MCF 10A (cell line): ENCODE measurements around the gene SLC47A1. TPM values are rescaled to one million over a fixed set of nuclear protein-coding genes. Genes with fewer than 3 reads are reported as not detected.

ENCODE experiments used
- BruUV-seq: library from RNA; stranded (reverse); fragments of 400-500 nt; replicated peaks from 2 replicates; lab custom pipeline; 2021; lab: Mats Ljungman, UMichigan
- CTCF ChIA-PET: fragments of 300-600 bp; sonication (Branson Sonifier 250); formaldehyde crosslinking; extraction: SDS; loops from one replicate; lab custom pipeline; 2021; ENCODE audit warnings: antibody characterized with exemption, inconsistent platforms; lab: Yijun Ruan, JAX
- POLR2A ChIA-PET: fragments of 300-600, 350-650 bp; sonication (Branson Sonifier 250); formaldehyde crosslinking; extraction: SDS; loops from one replicate; lab custom pipeline; 2020; ENCODE audit warnings: antibody characterized with exemption, inconsistent platforms; lab: Yijun Ruan, JAX
- DNase-seq: peaks from one replicate; pipeline ENCODE4 v3.0.0-alpha.2; 2018; ENCODE audit not compliant: unreplicated experiment
- H3K27ac Mint-ChIP-seq: one replicate; pipeline ENCODE4 v1.8.0; 2022; ENCODE audit warnings: mild to moderate bottlenecking, low read depth, mixed read lengths; ENCODE audit not compliant: unreplicated experiment
- H3K27me3 Mint-ChIP-seq: one replicate; pipeline ENCODE4 v1.8.0; 2022; ENCODE audit warnings: mixed read lengths; ENCODE audit not compliant: insufficient read depth, unreplicated experiment
- H3K36me3 Mint-ChIP-seq: one replicate; pipeline ENCODE4 v1.8.0; 2022; ENCODE audit warnings: mild to moderate bottlenecking, moderate library complexity, mixed read lengths; ENCODE audit not compliant: insufficient read depth, unreplicated experiment
- H3K4me1 Mint-ChIP-seq: one replicate; pipeline ENCODE4 v1.8.0; 2022; ENCODE audit warnings: mixed read lengths; ENCODE audit not compliant: insufficient read depth, unreplicated experiment
- H3K4me3 Mint-ChIP-seq: one replicate; pipeline ENCODE4 v1.8.0; 2022; ENCODE audit warnings: mild to moderate bottlenecking, moderate library complexity, mixed read lengths; ENCODE audit not compliant: unreplicated experiment
- H3K9me3 Mint-ChIP-seq: one replicate; pipeline ENCODE4 v1.8.0; 2022; ENCODE audit warnings: mixed read lengths; ENCODE audit not compliant: unreplicated experiment
- intact Hi-C: fragments of 100-400 bp; cut with micrococcal nuclease; formaldehyde crosslinking; loops from 2 replicates; pipeline ENCODE4 v1.14.1; 2022
- total RNA-seq: library from RNA; stranded (reverse); gene quantifications from 2 replicates; pipeline ENCODE4 v1.2.3, GENCODE V29; 2022
- TF ChIP-seq, protein P1 (sequence below): fragments of 200-600 bp; IDR thresholded peaks from one replicate; pipeline ENCODE4 v1.8.0; 2022; ENCODE audit warnings: antibody characterized with exemption, mild to moderate bottlenecking; ENCODE audit not compliant: unreplicated experiment

Gene SLC47A1
- total RNA-seq, 1 experiment from 2014 or later, result 1.1 TPM

DNA sequence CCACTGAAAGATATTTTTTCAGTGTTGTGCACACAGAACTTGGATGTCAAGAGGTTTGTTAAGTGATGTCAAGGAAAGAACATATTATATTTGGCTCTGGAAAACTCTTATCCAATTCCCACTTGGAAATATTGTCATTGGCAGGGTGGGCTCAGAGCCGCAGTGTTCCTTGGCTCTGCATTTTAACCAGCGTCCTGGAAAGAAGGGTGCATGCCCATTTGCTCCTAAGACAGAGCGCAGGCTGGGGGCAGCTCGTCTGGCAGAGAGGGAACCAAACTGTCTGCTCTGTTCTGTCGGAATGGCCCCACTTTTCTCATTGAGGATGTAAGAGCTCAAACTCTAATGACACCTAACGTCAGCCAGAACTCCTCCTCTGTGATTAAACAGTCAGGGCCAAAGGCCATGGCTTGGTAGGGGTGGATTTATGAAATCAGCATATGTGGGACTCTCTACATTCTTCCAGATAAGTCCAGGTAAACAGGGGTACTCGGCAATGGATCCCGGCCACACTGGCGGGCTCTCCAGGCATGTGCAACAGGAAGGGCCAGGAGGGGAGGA is 18.0 kb downstream of the SLC47A1 start:
- no TSS peak for BruUV-seq
- intact Hi-C loops, result no loop called here
- DNase-seq, result no peak
- H3K9me3 Mint-ChIP-seq, result no peaks in the 10 kb centered on the region
- no peaks in the 10 kb centered on the region for H3K4me1 Mint-ChIP-seq
- ChIA-PET POLR2A (no interaction called here), CTCF (interaction anchor here (0.5 kb wide), 1 partner anchor 71 kb away, joined by 3 read pairs; no protein-coding TSS in a partner anchor)
- H3K27ac Mint-ChIP-seq, result no peak overlapping the region
- no peaks in the 10 kb centered on the region for H3K36me3 Mint-ChIP-seq
- no peak overlapping the region for H3K4me3 Mint-ChIP-seq
- TF ChIP-seq, protein P1, sequence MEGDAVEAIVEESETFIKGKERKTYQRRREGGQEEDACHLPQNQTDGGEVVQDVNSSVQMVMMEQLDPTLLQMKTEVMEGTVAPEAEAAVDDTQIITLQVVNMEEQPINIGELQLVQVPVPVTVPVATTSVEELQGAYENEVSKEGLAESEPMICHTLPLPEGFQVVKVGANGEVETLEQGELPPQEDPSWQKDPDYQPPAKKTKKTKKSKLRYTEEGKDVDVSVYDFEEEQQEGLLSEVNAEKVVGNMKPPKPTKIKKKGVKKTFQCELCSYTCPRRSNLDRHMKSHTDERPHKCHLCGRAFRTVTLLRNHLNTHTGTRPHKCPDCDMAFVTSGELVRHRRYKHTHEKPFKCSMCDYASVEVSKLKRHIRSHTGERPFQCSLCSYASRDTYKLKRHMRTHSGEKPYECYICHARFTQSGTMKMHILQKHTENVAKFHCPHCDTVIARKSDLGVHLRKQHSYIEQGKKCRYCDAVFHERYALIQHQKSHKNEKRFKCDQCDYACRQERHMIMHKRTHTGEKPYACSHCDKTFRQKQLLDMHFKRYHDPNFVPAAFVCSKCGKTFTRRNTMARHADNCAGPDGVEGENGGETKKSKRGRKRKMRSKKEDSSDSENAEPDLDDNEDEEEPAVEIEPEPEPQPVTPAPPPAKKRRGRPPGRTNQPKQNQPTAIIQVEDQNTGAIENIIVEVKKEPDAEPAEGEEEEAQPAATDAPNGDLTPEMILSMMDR, result no peak
- H3K27me3 Mint-ChIP-seq, result peaks cover 20% of the 10 kb centered on the region

DNA sequence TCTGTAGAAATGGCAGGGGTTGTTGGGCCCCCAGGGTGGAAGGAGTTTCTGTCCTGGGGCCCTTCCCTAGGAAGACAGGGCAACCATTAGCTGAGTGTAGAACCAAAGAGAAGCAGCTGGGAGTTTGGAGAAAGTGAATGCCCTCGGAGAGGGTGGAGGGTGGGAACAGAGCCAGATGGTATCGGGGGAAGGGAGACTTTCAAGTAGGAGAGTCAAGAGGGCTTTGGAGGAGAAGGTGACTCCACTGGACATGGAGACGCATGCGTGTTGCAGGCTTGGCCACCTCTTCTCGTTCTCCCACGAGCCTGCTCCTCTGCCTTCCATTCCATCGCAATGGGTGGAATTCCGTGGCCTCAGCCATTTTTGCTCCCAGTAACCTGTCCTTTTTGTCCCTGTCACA is 19.4 kb downstream of the SLC47A1 start:
- no TSS peak for BruUV-seq
- ChIA-PET CTCF (no interaction called here), POLR2A (no interaction called here)
- Mint-ChIP-seq H3K27ac (no peak overlapping the region), H3K36me3 (no peaks in the 10 kb centered on the region), H3K4me3 (no peak overlapping the region), H3K4me1 (no peaks in the 10 kb centered on the region), H3K27me3 (peaks cover 20% of the 10 kb centered on the region), H3K9me3 (no peaks in the 10 kb centered on the region)
- intact Hi-C loops, result no loop called here
- TF ChIP-seq, protein P1, result no peak
- no peak for DNase-seq

DNA sequence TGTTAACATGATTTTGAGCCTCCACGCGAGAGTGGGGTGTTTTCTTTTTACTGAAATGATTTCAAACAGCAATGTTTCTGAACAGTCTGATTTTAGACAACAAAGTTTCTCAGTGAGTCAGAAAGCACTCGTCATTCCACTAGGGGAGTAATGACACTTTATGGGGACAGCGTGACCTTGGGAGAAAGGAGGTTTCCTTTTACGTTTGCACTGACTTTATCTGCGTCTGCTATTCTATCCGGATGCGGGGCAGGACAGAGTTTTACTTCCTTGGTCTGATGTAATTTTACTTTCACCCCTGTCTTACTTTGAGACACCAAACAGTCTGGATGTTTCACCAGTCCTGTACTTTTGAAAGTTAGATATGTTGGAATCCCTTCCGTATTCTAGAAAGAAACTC is 20.7 kb downstream of the SLC47A1 start:
- Mint-ChIP-seq H3K36me3 (no peaks in the 10 kb centered on the region), H3K9me3 (no peaks in the 10 kb centered on the region), H3K27me3 (peaks cover 20% of the 10 kb centered on the region), H3K27ac (no peak overlapping the region), H3K4me1 (no peaks in the 10 kb centered on the region), H3K4me3 (no peak overlapping the region)
- no peak for DNase-seq
- TF ChIP-seq, protein P1, result no peak
- CTCF ChIA-PET, result no interaction called here
- no TSS peak for BruUV-seq
- intact Hi-C loops, result no loop called here
- POLR2A ChIA-PET, result no interaction called here

DNA sequence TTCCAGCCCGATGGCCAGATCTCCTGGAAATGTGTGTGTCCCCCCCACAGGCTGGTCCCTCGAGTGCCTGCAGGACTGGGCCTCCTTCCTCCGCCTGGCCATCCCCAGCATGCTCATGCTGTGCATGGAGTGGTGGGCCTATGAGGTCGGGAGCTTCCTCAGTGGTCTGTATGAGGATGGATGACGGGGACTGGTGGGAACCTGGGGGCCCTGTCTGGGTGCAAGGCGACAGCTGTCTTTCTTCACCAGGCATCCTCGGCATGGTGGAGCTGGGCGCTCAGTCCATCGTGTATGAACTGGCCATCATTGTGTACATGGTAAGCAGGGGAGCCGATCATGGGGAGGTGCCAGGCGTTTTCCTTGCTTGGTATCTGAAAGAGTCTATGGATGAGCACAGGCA is 22.1 kb downstream of the SLC47A1 start:
- intact Hi-C loops, result no loop called here
- CTCF ChIA-PET, result interaction anchor here (0.9 kb wide), 1 partner anchor 211 kb away, joined by 5 read pairs; no protein-coding TSS in a partner anchor
- TF ChIP-seq, protein P1, result no peak
- Mint-ChIP-seq H3K36me3 (no peaks in the 10 kb centered on the region), H3K9me3 (no peaks in the 10 kb centered on the region), H3K27ac (no peak overlapping the region), H3K27me3 (peaks cover 20% of the 10 kb centered on the region), H3K4me1 (no peaks in the 10 kb centered on the region), H3K4me3 (no peak overlapping the region)
- no peak for DNase-seq
- no TSS peak for BruUV-seq
- POLR2A ChIA-PET, result no interaction called here
